HepG2 (cell line): ENCODE results near the gene NUDT16. TPM values are rescaled to one million over a fixed set of nuclear protein-coding genes. Genes with fewer than 3 reads are reported as not detected.
A peak's percentile ranks its signal among the peaks of the same experiment; 100 is the strongest.

Source experiments
- AKAP8 ChIP-seq: sonication (generic); formaldehyde crosslinking; IDR thresholded peaks from 2 replicates; pipeline ENCODE4 v1.5.1; 2020; ENCODE audit warnings: mild to moderate bottlenecking, missing genetic modification reagents
- ATF7-NPFF ChIP-seq: sonication (generic); formaldehyde crosslinking; IDR thresholded peaks from 2 replicates; pipeline ENCODE4 v1.8.1; 2023; ENCODE audit warnings: mild to moderate bottlenecking, low read depth, missing genetic modification reagents, moderate library complexity
- ELF4 ChIP-seq: sonication (generic); formaldehyde crosslinking; IDR thresholded peaks from 2 replicates; pipeline ENCODE4 v1.5.0; 2020; ENCODE audit warnings: missing genetic modification reagents, mild to moderate bottlenecking, moderate library complexity, borderline replicate concordance
- GFI1 ChIP-seq: sonication (generic); formaldehyde crosslinking; IDR thresholded peaks from 2 replicates; pipeline ENCODE4 v1.5.0; 2020; ENCODE audit warnings: missing genetic modification reagents, mild to moderate bottlenecking, borderline replicate concordance
- ISL2 ChIP-seq: sonication (generic); formaldehyde crosslinking; IDR thresholded peaks from 2 replicates; pipeline ENCODE4 v1.5.0; 2020; ENCODE audit warnings: missing genetic modification reagents
- MAZ ChIP-seq, 2 experiments: sonication (generic) in 1 of 2; formaldehyde crosslinking in 1 of 2; IDR thresholded peaks; 2 replicates each; pipeline versions ENCODE4 v1.5.0 to v1.6.1; 2012 to 2020; ENCODE audit warnings: low read depth in 2 of 2, mild to moderate bottlenecking in 2 of 2, borderline replicate concordance in 1 of 2, improper control_type of control experiment in 1 of 2, low read length in 1 of 2, missing genetic modification reagents in 1 of 2, moderate library complexity in 1 of 2
- NFYC ChIP-seq: IDR thresholded peaks from 2 replicates; pipeline ENCODE4 v1.6.1; 2016; ENCODE audit warnings: missing genetic modification reagents, missing compliant biosample characterization
- NKX3-1 ChIP-seq: sonication (generic); formaldehyde crosslinking; IDR thresholded peaks from 2 replicates; pipeline ENCODE4 v1.5.0; 2020; ENCODE audit warnings: missing genetic modification reagents
- POLR2AphosphoS5 ChIP-seq: IDR thresholded peaks from 2 replicates; pipeline ENCODE4 v1.6.1; 2012; ENCODE audit warnings: low read depth, low read length
- RBAK ChIP-seq: sonication (generic); formaldehyde crosslinking; IDR thresholded peaks from 2 replicates; pipeline ENCODE4 v1.5.1; 2020; ENCODE audit warnings: mild to moderate bottlenecking, missing genetic modification reagents
- TEAD2 ChIP-seq: sonication (generic); formaldehyde crosslinking; IDR thresholded peaks from 2 replicates; pipeline ENCODE4 v1.9.0; 2021; ENCODE audit warnings: missing genetic modification reagents
- TERF1 ChIP-seq: sonication (generic); formaldehyde crosslinking; IDR thresholded peaks from 2 replicates; pipeline ENCODE4 v1.8.0; 2022; ENCODE audit warnings: mild to moderate bottlenecking, missing genetic modification reagents, moderate library complexity
- ZFP36L1 ChIP-seq: sonication (generic); formaldehyde crosslinking; IDR thresholded peaks from 2 replicates; pipeline ENCODE4 v1.8.0; 2022; ENCODE audit warnings: mild to moderate bottlenecking, missing genetic modification reagents, moderate library complexity
- ZNF138 ChIP-seq: sonication (generic); formaldehyde crosslinking; IDR thresholded peaks from 2 replicates; pipeline ENCODE4 v1.5.0; 2020; ENCODE audit warnings: mild to moderate bottlenecking, low read depth, missing genetic modification reagents
- ZNF605 ChIP-seq: sonication (generic); formaldehyde crosslinking; IDR thresholded peaks from 2 replicates; pipeline ENCODE4 v1.8.0; 2022; ENCODE audit warnings: mild to moderate bottlenecking, missing genetic modification reagents
- ZNF614 ChIP-seq: IDR thresholded peaks from 2 replicates; pipeline ENCODE4 v1.6.1; 2018; ENCODE audit warnings: missing biosample characterization, missing genetic modification reagents, inconsistent platforms, borderline replicate concordance
- polyA plus RNA-seq, 8 experiments: library from polyadenylated mRNA; depleted of rRNA in 3 of 8; stranded (reverse) in 7 of 8; unstranded in 1 of 8; fragments of >200 nt; fragmentation: Illumina TruSeq in 4 of 8; extraction: Trizol in 4 of 8; gene quantifications; 2 replicates each; pipeline versions ENCODE4 v1.2.1 to v1.2.3, GENCODE V29; 2011 to 2016; ENCODE audit warnings: low read depth in 4 of 8, missing spikeins in 1 of 8, mixed read lengths in 1 of 8; ENCODE audit not compliant: insufficient read depth in 1 of 8
- total RNA-seq, 5 experiments: library from RNA; depleted of rRNA; stranded (reverse); fragments of >200 nt; fragmentation: Illumina TruSeq; extraction: Trizol; gene quantifications; 2 replicates each; pipeline ENCODE4 v1.2.3, GENCODE V29; 2016; ENCODE audit warnings: low read depth in 1 of 5
- TF ChIP-seq, protein P1 (sequence below): sonication (generic); formaldehyde crosslinking; conservative IDR thresholded peaks from 2 replicates; pipeline ENCODE4 v1.8.0; 2022; ENCODE audit warnings: low read depth, missing genetic modification reagents
- TF ChIP-seq, protein P2 (sequence below): sonication (generic); IDR thresholded peaks from 2 replicates; pipeline ENCODE4 v1.6.1; 2016; ENCODE audit warnings: low read depth, borderline replicate concordance
- TF ChIP-seq, protein P3 (sequence below): IDR thresholded peaks from 2 replicates; pipeline ENCODE4 v1.6.1; 2016; ENCODE audit warnings: low read depth
- TF ChIP-seq, protein P4 (sequence below): sonication (generic); formaldehyde crosslinking; IDR thresholded peaks from 2 replicates; pipeline ENCODE4 v1.5.1; 2020; ENCODE audit warnings: mild to moderate bottlenecking, missing genetic modification reagents, borderline replicate concordance

The NUDT16 gene
- total and polyA plus RNA-seq, 2 of the 13 experiments (the other 11 are each of a cell fraction or from before 2014, with no cell fraction given), result 5.4 to 14.8 TPM

DNA sequence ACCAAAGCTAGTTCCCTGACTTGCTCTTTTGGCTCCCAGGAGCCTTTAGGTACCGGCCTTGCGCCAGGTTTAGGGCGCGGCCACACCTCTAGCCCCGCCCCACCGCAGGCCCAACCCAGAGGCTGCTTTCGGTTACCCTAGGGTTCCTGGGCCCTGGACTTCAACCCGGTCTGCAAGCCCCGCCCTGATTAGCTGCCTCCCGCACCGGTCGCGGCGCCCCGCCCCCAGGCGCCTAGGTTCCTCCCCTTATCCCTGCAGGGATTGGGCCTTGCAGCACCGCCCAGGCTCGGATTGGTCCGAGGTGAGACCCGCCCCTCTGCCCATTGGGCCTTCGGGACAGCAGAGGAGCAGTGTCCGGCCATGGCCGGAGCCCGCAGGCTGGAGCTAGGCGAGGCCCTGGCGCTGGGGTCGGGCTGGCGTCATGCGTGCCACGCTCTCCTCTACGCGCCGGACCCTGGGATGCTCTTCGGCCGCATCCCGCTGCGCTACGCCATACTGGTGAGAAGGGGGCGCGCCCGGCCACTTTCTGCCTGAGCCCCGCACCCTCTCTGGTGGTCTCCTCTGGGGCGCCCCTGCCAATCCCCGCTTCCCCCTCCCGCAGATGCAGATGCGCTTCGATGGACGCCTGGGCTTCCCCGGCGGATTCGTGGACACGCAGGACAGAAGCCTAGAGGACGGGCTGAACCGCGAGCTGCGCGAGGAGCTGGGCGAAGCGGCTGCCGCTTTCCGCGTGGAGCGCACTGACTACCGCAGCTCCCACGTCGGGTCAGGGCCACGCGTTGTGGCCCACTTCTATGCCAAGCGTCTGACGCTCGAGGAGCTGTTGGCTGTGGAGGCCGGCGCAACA is at the start of gene NUDT16 (continued):
- TF ChIP-seq, protein P1, sequence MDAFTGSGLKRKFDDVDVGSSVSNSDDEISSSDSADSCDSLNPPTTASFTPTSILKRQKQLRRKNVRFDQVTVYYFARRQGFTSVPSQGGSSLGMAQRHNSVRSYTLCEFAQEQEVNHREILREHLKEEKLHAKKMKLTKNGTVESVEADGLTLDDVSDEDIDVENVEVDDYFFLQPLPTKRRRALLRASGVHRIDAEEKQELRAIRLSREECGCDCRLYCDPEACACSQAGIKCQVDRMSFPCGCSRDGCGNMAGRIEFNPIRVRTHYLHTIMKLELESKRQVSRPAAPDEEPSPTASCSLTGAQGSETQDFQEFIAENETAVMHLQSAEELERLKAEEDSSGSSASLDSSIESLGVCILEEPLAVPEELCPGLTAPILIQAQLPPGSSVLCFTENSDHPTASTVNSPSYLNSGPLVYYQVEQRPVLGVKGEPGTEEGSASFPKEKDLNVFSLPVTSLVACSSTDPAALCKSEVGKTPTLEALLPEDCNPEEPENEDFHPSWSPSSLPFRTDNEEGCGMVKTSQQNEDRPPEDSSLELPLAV (CRISPR knock-in tag), result no peak
- 0 out of 2 replicates have a peak, but pooled peaks have one; percentile 70 for TF ChIP-seq ZNF614
- TF ChIP-seq NKX3-1 (CRISPR knock-in tag), result no peak
- TF ChIP-seq, protein P2, sequence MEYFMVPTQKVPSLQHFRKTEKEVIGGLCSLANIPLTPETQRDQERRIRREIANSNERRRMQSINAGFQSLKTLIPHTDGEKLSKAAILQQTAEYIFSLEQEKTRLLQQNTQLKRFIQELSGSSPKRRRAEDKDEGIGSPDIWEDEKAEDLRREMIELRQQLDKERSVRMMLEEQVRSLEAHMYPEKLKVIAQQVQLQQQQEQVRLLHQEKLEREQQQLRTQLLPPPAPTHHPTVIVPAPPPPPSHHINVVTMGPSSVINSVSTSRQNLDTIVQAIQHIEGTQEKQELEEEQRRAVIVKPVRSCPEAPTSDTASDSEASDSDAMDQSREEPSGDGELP, result peak; percentile 1; the same call in 1 of the 2 replicates
- no peak for TF ChIP-seq RBAK (CRISPR knock-in tag)
- peak; percentile 90 for TF ChIP-seq POLR2AphosphoS5
- TF ChIP-seq, protein P3, sequence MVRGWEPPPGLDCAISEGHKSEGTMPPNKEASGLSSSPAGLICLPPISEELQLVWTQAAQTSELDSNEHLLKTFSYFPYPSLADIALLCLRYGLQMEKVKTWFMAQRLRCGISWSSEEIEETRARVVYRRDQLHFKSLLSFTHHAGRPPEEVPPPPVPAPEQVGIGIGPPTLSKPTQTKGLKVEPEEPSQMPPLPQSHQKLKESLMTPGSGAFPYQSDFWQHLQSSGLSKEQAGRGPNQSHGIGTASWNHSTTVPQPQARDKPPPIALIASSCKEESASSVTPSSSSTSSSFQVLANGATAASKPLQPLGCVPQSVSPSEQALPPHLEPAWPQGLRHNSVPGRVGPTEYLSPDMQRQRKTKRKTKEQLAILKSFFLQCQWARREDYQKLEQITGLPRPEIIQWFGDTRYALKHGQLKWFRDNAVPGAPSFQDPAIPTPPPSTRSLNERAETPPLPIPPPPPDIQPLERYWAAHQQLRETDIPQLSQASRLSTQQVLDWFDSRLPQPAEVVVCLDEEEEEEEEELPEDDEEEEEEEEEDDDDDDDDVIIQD (CRISPR knock-in tag), result peak; percentile 67; the same call in 1 of the 2 replicates
- peak; percentile 24; the same call in 1 of the 2 replicates for TF ChIP-seq ZNF138
- peak; percentile 76; the same call in 1 of the 2 replicates for TF ChIP-seq ATF7-NPFF (CRISPR knock-in tag)
- no peak for TF ChIP-seq AKAP8 (CRISPR knock-in tag)
- TF ChIP-seq, protein P4, sequence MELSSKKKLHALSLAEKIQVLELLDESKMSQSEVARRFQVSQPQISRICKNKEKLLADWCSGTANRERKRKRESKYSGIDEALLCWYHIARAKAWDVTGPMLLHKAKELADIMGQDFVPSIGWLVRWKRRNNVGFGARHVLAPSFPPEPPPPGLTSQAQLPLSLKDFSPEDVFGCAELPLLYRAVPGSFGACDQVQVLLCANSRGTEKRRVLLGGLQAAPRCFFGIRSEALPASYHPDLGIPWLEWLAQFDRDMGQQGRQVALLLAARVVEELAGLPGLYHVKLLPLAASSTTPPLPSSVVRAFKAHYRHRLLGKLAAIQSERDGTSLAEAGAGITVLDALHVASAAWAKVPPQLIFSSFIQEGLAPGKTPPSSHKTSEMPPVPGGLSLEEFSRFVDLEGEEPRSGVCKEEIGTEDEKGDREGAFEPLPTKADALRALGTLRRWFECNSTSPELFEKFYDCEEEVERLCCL (CRISPR knock-in tag), result 0 out of 2 replicates have a peak, but pooled peaks have one; percentile 14
- TF ChIP-seq TERF1, result no peak; the same call in 1 of the 2 replicates
- TF ChIP-seq ZFP36L1 (CRISPR knock-in tag), result 0 out of 2 replicates have a peak, but pooled peaks have one; percentile 46
- peak; percentile 41; the same call in 1 of the 2 replicates for TF ChIP-seq ISL2
- TF ChIP-seq GFI1 (CRISPR knock-in tag), result no peak
- TF ChIP-seq MAZ (IDR thresholded peaks at IDR 0.05; ENCODE audit: borderline replicate concordance, low read depth, low read length), result peak; percentile 73
- TF ChIP-seq MAZ (CRISPR knock-in tag; IDR thresholded peaks at IDR 0.05; ENCODE audit: low read depth), result peak; percentile 80; the same call in 1 of the 2 replicates
- peak; percentile 84 for TF ChIP-seq ZNF605 (CRISPR knock-in tag)
- peak; percentile 95 for TF ChIP-seq NFYC
- TF ChIP-seq ELF4 (CRISPR knock-in tag), result no peak
- 0 out of 2 replicates have a peak, but pooled peaks have one; percentile 58 for TF ChIP-seq TEAD2 (CRISPR knock-in tag)
